ENCODE measurements around the gene ACSL3.

DNA sequence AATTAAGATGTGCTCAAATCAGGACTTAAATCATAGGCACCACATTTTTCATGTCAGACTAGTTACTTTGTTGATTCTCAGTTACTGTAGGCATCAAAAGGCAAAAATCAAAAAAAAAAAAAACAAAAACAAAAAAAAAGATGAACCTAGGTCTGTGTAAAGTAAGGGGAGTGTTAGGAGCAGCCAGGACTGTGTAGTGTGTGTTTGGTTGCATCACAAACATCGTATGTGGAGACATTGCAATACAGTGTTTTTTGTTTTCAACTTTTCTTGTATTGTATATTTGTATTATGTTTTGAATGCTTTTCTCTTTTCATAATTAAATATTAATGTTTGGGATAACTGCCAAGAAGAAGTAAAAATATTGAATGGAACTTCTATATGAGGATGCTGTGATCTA, 82.1 kb downstream of the ACSL3 start:
- TF ChIP-seq, protein P1, sequence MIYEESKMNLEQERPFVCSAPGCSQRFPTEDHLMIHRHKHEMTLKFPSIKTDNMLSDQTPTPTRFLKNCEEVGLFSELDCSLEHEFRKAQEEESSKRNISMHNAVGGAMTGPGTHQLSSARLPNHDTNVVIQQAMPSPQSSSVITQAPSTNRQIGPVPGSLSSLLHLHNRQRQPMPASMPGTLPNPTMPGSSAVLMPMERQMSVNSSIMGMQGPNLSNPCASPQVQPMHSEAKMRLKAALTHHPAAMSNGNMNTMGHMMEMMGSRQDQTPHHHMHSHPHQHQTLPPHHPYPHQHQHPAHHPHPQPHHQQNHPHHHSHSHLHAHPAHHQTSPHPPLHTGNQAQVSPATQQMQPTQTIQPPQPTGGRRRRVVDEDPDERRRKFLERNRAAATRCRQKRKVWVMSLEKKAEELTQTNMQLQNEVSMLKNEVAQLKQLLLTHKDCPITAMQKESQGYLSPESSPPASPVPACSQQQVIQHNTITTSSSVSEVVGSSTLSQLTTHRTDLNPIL (CRISPR knock-in tag; IDR thresholded peaks at IDR 0.05; ENCODE audit: low read depth): no peak
- TF ChIP-seq ZNF565 (CRISPR knock-in tag; conservative IDR thresholded peaks at IDR 0.05; ENCODE audit: low read depth): no peak
- no peak for TF ChIP-seq TCF4 (CRISPR knock-in tag; IDR thresholded peaks at IDR 0.05; ENCODE audit: borderline replicate concordance)
- no peak for TF ChIP-seq ZFP3 (CRISPR knock-in tag; IDR thresholded peaks at IDR 0.05)

Measured in SK-N-SH treated with all-trans-retinoic acid at 6 μM for 48 hours (cell line).